Activated T-cell treated with anti-CD3 and anti-CD28 coated beads for 48 hours (primary cell): ENCODE data around the gene GOLGA6C.
"Not testable (repeated sequence)": the region's sequence is repeated elsewhere in the genome, so short reads cannot be mapped to it uniquely, and the experiment has no call there.

Experiments used
- DNase-seq: peaks from one replicate; pipeline ENCODE4 v3.0.0-alpha.2; 2020; ENCODE audit warnings: low read depth

The GOLGA6C gene

GRCh38 chr15:75227663-75228280 lies 30.4 kb upstream of the GOLGA6C start:
- DNase-seq, result no peak

GRCh38 chr15:75228787-75229186 lies 29.3 kb upstream of the GOLGA6C start:
- DNase-seq, result no peak

- DNase-seq, result no peak
Measured at GRCh38 chr15:75229191-75230015, 28.7 kb upstream of the GOLGA6C start.

GRCh38 chr15:75230016-75230343 lies 28.2 kb upstream of the GOLGA6C start:
- no peak for DNase-seq

- no peak for DNase-seq
Measured at GRCh38 chr15:75230551-75231371, 27.4 kb upstream of the GOLGA6C start.

- no peak for DNase-seq
Measured at GRCh38 chr15:75231836-75232235, 26.3 kb upstream of the GOLGA6C start.

GRCh38 chr15:75232252-75232813 lies 25.8 kb upstream of the GOLGA6C start:
- DNase-seq, result no peak

GRCh38 chr15:75232826-75233503 lies 25.2 kb upstream of the GOLGA6C start:
- DNase-seq, result no peak

GRCh38 chr15:75233504-75234190 lies 24.5 kb upstream of the GOLGA6C start:
- no peak for DNase-seq

GRCh38 chr15:75234191-75234810 lies 23.8 kb upstream of the GOLGA6C start:
- DNase-seq, result no peak

- DNase-seq, result no peak
Measured at GRCh38 chr15:75235051-75235673, 23.0 kb upstream of the GOLGA6C start.

GRCh38 chr15:75235760-75236729 lies 22.1 kb upstream of the GOLGA6C start:
- DNase-seq, result no peak

GRCh38 chr15:75237316-75237982 lies 20.7 kb upstream of the GOLGA6C start:
- DNase-seq, result no peak

GRCh38 chr15:75238150-75238549 lies 20.0 kb upstream of the GOLGA6C start:
- DNase-seq, result no peak

- not testable (repeated sequence) for DNase-seq
Measured at GRCh38 chr15:75245741-75246140, 12.4 kb upstream of the GOLGA6C start.

GRCh38 chr15:75248991-75249390 lies 9.1 kb upstream of the GOLGA6C start:
- not testable (repeated sequence) for DNase-seq

- no peak for DNase-seq
Measured at GRCh38 chr15:75249726-75250125, 8.4 kb upstream of the GOLGA6C start.

GRCh38 chr15:75251343-75251742 lies 6.8 kb upstream of the GOLGA6C start:
- DNase-seq, result not testable (repeated sequence)

- not testable (repeated sequence) for DNase-seq
Measured at GRCh38 chr15:75252285-75252684, 5.8 kb upstream of the GOLGA6C start.
